HG03196 (cell line): Measurements from ENCODE around the gene ARHGEF5.
"Not testable (repeated sequence)": the region's sequence is repeated elsewhere in the genome, so short reads cannot be mapped to it uniquely, and the experiment has no call there.

Experiments used
- ATAC-seq: cut with Tn5 transposase; IDR thresholded peaks from one replicate; pipeline ENCODE4 v1.9.1; 2021; ENCODE audit not compliant: unreplicated experiment

ARHGEF5 gene

GRCh38 chr7:144355176-144355822, at the start of gene ARHGEF5:
Gene ARHGEF5 (plus strand): TSS chr7:144355402. CDS start chr7:144362670, 7,268 bp downstream.
- peak; percentile 70 for ATAC-seq

- ATAC-seq: not testable (repeated sequence)
Observed at GRCh38 chr7:144309702-144310101, 45.5 kb upstream of the ARHGEF5 start.

GRCh38 chr7:144311218-144311617, 44.0 kb upstream of the ARHGEF5 start:
- ATAC-seq: not testable (repeated sequence)

- ATAC-seq: not testable (repeated sequence)
Observed at GRCh38 chr7:144311872-144312469, 43.2 kb upstream of the ARHGEF5 start, which contains the start of gene OR2A1. Gene OR2A1 (plus strand): TSS chr7:144312419. CDS start chr7:144318125, 5,706 bp downstream.

- ATAC-seq: not testable (repeated sequence)
Observed at GRCh38 chr7:144317537-144317936, 37.7 kb upstream of the ARHGEF5 start.

- ATAC-seq: not testable (repeated sequence)
Observed at GRCh38 chr7:144319547-144319946, 35.7 kb upstream of the ARHGEF5 start.

- not testable (repeated sequence) for ATAC-seq
Observed at GRCh38 chr7:144321677-144322206, 33.5 kb upstream of the ARHGEF5 start.

- not testable (repeated sequence) for ATAC-seq
Observed at GRCh38 chr7:144323359-144323758, 31.8 kb upstream of the ARHGEF5 start.

GRCh38 chr7:144325868-144326267, 29.3 kb upstream of the ARHGEF5 start:
- ATAC-seq: not testable (repeated sequence)

- not testable (repeated sequence) for ATAC-seq
Observed at GRCh38 chr7:144330044-144330443, 25.2 kb upstream of the ARHGEF5 start.

GRCh38 chr7:144331221-144331995, 23.8 kb upstream of the ARHGEF5 start:
- ATAC-seq: not testable (repeated sequence)

GRCh38 chr7:144331996-144332288, 23.3 kb upstream of the ARHGEF5 start:
- ATAC-seq: not testable (repeated sequence)

- ATAC-seq: not testable (repeated sequence)
Observed at GRCh38 chr7:144348625-144349024, 6.6 kb upstream of the ARHGEF5 start.

GRCh38 chr7:144351667-144352066, 3.5 kb upstream of the ARHGEF5 start:
- ATAC-seq: not testable (repeated sequence)

- not testable (repeated sequence) for ATAC-seq
Observed at GRCh38 chr7:144356185-144356584, 983 bp downstream of the ARHGEF5 start.

- not testable (repeated sequence) for ATAC-seq
Observed at GRCh38 chr7:144356860-144357259, 1.7 kb downstream of the ARHGEF5 start.

- not testable (repeated sequence) for ATAC-seq
Observed at GRCh38 chr7:144362061-144362460, 6.9 kb downstream of the ARHGEF5 start.

- ATAC-seq: not testable (repeated sequence)
Observed at GRCh38 chr7:144365523-144365922, 10.3 kb downstream of the ARHGEF5 start.

- not testable (repeated sequence) for ATAC-seq
Observed at GRCh38 chr7:144367250-144367649, 12.0 kb downstream of the ARHGEF5 start.

GRCh38 chr7:144369221-144369620, 14.0 kb downstream of the ARHGEF5 start:
- not testable (repeated sequence) for ATAC-seq

GRCh38 chr7:144378651-144379050, 23.4 kb downstream of the ARHGEF5 start:
- no peak for ATAC-seq
